AG04449 (cell line): ENCODE measurements around the gene CPZ.
"Not testable (repeated sequence)": the region's sequence is repeated elsewhere in the genome, so short reads cannot be mapped to it uniquely, and the experiment has no call there.

Experiments used
- CTCF ChIA-PET: fragments of 350-600 bp; formaldehyde crosslinking; extraction: SDS; loops from one replicate; lab custom pipeline; 2021; ENCODE audit warnings: antibody characterized with exemption; lab: Yijun Ruan, JAX
- POLR2A ChIA-PET: fragments of 400-600, 350-600 bp; formaldehyde crosslinking; extraction: SDS; loops from one replicate; lab custom pipeline; 2020; ENCODE audit warnings: antibody characterized with exemption, inconsistent platforms; lab: Yijun Ruan, JAX
- DNase-seq: peaks from one replicate; pipeline ENCODE4 v3.0.0-alpha.2; 2010; ENCODE audit warnings: low read depth, low spot score
- H3K4me3 ChIP-seq: 2 replicates; pipeline ENCODE4 v1.5.1; 2011; ENCODE audit warnings: low read depth, mild to moderate bottlenecking, control low read depth, low read length
- TF ChIP-seq, protein P1 (sequence below): IDR thresholded peaks from one replicate; pipeline ENCODE4 v1.5.1; 2011; ENCODE audit warnings: mild to moderate bottlenecking, moderate library complexity, low read length, control low read depth, inconsistent platforms; ENCODE audit not compliant: insufficient read depth; ENCODE audit errors: missing control alignments

CPZ gene

GRCh38 chr4:8634773-8635172 lies 42.2 kb downstream of the CPZ start:
- H3K4me3 ChIP-seq, DNase-seq, POLR2A ChIA-PET, CTCF ChIA-PET: not testable (repeated sequence)

DNA sequence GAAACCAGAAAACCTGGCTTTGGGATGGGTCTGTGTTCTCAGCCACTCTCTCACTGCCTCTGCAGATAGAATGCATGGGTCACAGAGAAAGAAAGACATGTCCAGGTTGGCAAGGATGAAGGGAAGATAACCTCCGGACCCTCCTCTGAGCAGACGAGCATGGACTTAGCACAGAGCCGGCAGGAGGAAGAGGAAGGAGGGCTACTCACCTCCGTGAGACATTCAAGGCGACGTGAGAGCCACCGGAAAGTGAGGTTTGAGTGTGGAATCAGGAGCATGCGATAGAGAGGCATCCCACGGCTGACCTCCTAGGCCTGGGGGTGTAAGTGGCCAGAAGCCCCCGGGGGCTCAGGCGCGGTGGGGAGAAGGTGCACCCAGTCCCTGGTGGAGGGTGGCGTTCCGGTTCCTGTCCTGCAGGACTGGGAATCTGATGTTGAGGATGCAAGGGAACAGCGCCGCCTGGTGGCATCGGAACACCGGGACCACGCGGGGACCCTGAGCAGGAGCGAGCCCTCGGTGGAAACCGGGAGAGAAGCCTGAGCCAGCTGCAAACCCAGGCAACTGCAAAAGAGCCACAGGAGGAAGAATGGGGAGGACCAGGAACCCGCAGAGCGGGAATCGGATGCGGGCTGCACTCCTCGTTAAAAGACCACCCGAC lies 43.5 kb downstream of the CPZ start:
- CTCF ChIA-PET, result interaction anchor here (0.7 kb wide), 1 partner anchor 31 kb away, joined by 3 read pairs; no protein-coding TSS in a partner anchor

GRCh38 chr4:8637456-8637984 lies 45.0 kb downstream of the CPZ start:
- CTCF ChIA-PET, result interaction anchor here (0.7 to 1.6 kb wide), 7 partner anchors 10 to 280 kb away, joined by 3 to 12 read pairs (median 3); no protein-coding TSS in a partner anchor

More for the DNA sequence above, 43.5 kb downstream of the CPZ start:
- H3K4me3 ChIP-seq, DNase-seq, POLR2A ChIA-PET: not testable (repeated sequence)

GRCh38 chr4:8639021-8639420 lies 46.5 kb downstream of the CPZ start:
- DNase-seq, result no peak
- ChIA-PET CTCF (interaction anchor here (1.3 kb wide), 1 partner anchor 12 kb away, joined by 3 read pairs; no protein-coding TSS in a partner anchor), POLR2A (no interaction called here)
- TF ChIP-seq, protein P1, sequence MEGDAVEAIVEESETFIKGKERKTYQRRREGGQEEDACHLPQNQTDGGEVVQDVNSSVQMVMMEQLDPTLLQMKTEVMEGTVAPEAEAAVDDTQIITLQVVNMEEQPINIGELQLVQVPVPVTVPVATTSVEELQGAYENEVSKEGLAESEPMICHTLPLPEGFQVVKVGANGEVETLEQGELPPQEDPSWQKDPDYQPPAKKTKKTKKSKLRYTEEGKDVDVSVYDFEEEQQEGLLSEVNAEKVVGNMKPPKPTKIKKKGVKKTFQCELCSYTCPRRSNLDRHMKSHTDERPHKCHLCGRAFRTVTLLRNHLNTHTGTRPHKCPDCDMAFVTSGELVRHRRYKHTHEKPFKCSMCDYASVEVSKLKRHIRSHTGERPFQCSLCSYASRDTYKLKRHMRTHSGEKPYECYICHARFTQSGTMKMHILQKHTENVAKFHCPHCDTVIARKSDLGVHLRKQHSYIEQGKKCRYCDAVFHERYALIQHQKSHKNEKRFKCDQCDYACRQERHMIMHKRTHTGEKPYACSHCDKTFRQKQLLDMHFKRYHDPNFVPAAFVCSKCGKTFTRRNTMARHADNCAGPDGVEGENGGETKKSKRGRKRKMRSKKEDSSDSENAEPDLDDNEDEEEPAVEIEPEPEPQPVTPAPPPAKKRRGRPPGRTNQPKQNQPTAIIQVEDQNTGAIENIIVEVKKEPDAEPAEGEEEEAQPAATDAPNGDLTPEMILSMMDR, result no peak
- no peak overlapping the region for H3K4me3 ChIP-seq

More at GRCh38 chr4:8637456-8637984, 45.0 kb downstream of the CPZ start:
- H3K4me3 ChIP-seq, result no peak overlapping the region
- no peak for DNase-seq
- POLR2A ChIA-PET, result no interaction called here
- TF ChIP-seq, protein P1, result no peak

GRCh38 chr4:8639777-8640720 lies 47.5 kb downstream of the CPZ start:
- ChIA-PET CTCF (no interaction called here), POLR2A (no interaction called here)
- H3K4me3 ChIP-seq, result no peak overlapping the region
- no peak for DNase-seq
- TF ChIP-seq, protein P1, result no peak

DNA sequence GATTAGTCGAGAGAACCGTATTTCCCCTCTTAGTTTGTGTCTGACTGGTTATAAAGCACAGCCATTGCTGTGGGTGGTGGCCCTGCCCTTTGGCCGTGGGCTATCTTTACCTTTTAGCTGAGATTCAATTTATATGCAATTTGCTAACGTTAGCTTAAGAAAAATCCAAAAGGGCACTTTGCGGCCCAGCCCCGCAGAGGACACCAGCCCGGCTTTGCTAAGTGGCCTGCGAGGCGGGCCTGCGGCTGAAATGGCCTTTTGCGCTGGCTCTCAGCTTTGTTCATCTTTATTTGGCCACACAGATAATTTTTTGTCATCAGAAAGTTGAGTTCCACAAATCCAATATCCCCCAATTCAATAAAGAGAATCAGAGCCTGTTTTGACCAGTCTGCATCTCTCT lies 48.3 kb downstream of the CPZ start:
- TF ChIP-seq, protein P1, result no peak
- no peak for DNase-seq
- no peak overlapping the region for H3K4me3 ChIP-seq
- ChIA-PET POLR2A (no interaction called here), CTCF (no interaction called here)

- TF ChIP-seq, protein P1, result no peak
- H3K4me3 ChIP-seq, result no peak overlapping the region
- POLR2A ChIA-PET, result no interaction called here
- no peak for DNase-seq
- CTCF ChIA-PET, result no interaction called here
Observed at GRCh38 chr4:8641256-8641655, 48.7 kb downstream of the CPZ start.
